SH-SY5Y (cell line): ENCODE data around the gene PROCR.

ENCODE experiments used
- GATA2 ChIP-seq: IDR thresholded peaks from 2 replicates; pipeline ENCODE4 v1.6.1; 2011; ENCODE audit warnings: mild to moderate bottlenecking, low read depth, low read length
- GATA3 ChIP-seq: IDR thresholded peaks from 2 replicates; pipeline ENCODE4 v1.6.1; 2011; ENCODE audit warnings: low read depth, mild to moderate bottlenecking, low read length, moderate library complexity

DNA sequence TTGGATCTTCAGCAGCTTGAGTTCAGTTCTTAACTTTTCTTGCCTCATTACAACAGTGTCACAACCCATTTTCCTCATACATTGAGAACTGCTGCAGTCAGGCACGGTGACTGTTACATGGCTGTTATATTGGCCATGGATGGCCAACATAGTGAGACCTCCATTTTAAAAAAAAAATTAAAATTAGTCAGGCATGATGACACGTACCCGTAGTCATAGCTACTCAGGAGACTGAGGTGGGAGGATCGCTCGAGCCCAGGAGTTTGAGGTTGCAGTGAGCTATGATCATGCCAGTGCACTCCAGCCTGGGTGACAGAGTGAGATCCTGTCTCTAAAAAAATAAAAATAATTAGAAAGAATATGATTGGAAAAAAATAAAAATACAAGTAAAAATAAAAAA is 44.7 kb downstream of the PROCR start:
- no peak for TF ChIP-seq GATA2
- no peak for TF ChIP-seq GATA3
